Activated T-helper 2 cell treated with anti-CD3 and anti-CD28 coated beads, Interferon-gamma antibody, Interleukin-2, Interleukin-4, amounts not matched to agents 10 μg/mL and 5 μg/mL and 100 μg/mL, durations not matched to agents 14 hours and 24 hours and 36 hours (primary cell): Measurements from ENCODE around the gene NARS2. TPM values are rescaled to one million over a fixed set of nuclear protein-coding genes. Genes with fewer than 3 reads are reported as not detected.

Experiments used
- DNase-seq: peaks from one replicate; pipeline ENCODE4 v3.0.0; 2021; ENCODE audit warnings: low spot score
- H3K27ac Mint-ChIP-seq: one replicate; pipeline ENCODE4 v1.8.0; 2021; ENCODE audit warnings: mixed read lengths
- H3K27me3 Mint-ChIP-seq: one replicate; pipeline ENCODE4 v1.8.0; 2021; ENCODE audit warnings: low read depth, mixed read lengths
- H3K36me3 Mint-ChIP-seq: one replicate; pipeline ENCODE4 v1.8.0; 2021; ENCODE audit warnings: low read depth, mixed read lengths
- H3K4me1 Mint-ChIP-seq: one replicate; pipeline ENCODE4 v1.8.0; 2021; ENCODE audit warnings: low read depth, mixed read lengths
- H3K4me3 Mint-ChIP-seq: one replicate; pipeline ENCODE4 v1.8.0; 2021; ENCODE audit warnings: low read depth, mild to moderate bottlenecking, moderate library complexity, mixed read lengths
- H3K9me3 Mint-ChIP-seq: one replicate; pipeline ENCODE4 v1.8.0; 2021; ENCODE audit warnings: mixed read lengths
- intact Hi-C: fragments of 100-400 bp; cut with micrococcal nuclease; formaldehyde crosslinking; loops from one replicate; pipeline ENCODE4 v1.15.1; 2023
- total RNA-seq: library from RNA; stranded (reverse); gene quantifications from 2 replicates; pipeline ENCODE4 v1.2.3, GENCODE V29; 2022

NARS2 gene
- total RNA-seq, 1 donor from 2014 or later, result 34.1 TPM

- H3K27me3 Mint-ChIP-seq, result no peaks in the 10 kb centered on the region
- peaks cover 22% of the 10 kb centered on the region for H3K36me3 Mint-ChIP-seq
- no peak overlapping the region for H3K27ac Mint-ChIP-seq
- no peak for DNase-seq
- H3K4me1 Mint-ChIP-seq, result peaks cover 41% of the 10 kb centered on the region
- H3K9me3 Mint-ChIP-seq, result no peaks in the 10 kb centered on the region
- no peak overlapping the region for H3K4me3 Mint-ChIP-seq
- intact Hi-C loops, result no loop called here
Measured at GRCh38 chr11:78432058-78432515, 142.6 kb downstream of the NARS2 start.

DNA sequence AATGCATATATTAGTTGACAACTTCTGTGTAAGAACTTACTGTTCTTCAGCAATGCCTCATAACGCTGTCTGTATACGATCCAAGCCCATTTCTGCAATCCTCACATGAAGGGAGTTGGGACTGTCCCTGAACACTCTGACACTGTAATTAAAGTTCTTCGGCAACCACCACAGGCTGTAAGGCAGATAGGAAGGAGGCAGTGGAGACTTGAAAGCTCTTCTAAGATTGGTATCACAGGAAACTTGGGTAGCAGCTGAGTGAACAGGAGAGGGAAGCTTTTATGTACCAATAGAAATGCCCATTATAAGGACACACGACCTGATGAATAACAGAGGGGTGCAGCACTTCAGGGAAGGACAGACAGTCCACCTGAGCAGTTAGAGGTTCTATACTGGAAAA, 145.0 kb downstream of the NARS2 start:
- Mint-ChIP-seq H3K4me3 (peak overlapping the region; percentile 32), H3K4me1 (peaks cover 64% of the 10 kb centered on the region), H3K36me3 (peaks cover 13% of the 10 kb centered on the region), H3K27ac (peak overlapping the region; percentile 79), H3K9me3 (no peaks in the 10 kb centered on the region), H3K27me3 (no peaks in the 10 kb centered on the region)
- DNase-seq, result no peak
- intact Hi-C loops, result loop anchor here (1.0 to 10.0 kb wide), 7 partner anchors 9 to 355 kb away; partner anchors contain the start of gene NDUFC2

GRCh38 chr11:78429209-78429608, 145.5 kb downstream of the NARS2 start:
- Mint-ChIP-seq H3K27ac (peak overlapping the region; percentile 79), H3K4me3 (peak overlapping the region; percentile 32), H3K36me3 (peaks cover 16% of the 10 kb centered on the region), H3K4me1 (peaks cover 69% of the 10 kb centered on the region), H3K9me3 (no peaks in the 10 kb centered on the region), H3K27me3 (no peaks in the 10 kb centered on the region)
- intact Hi-C loops, result loop anchor here (1.0 to 10.0 kb wide), 7 partner anchors 9 to 354 kb away; partner anchors contain the start of gene NDUFC2
- no peak for DNase-seq

- Mint-ChIP-seq H3K9me3 (no peaks in the 10 kb centered on the region), H3K4me1 (peaks cover 72% of the 10 kb centered on the region), H3K27ac (peak overlapping the region; percentile 57), H3K36me3 (peaks cover 18% of the 10 kb centered on the region), H3K4me3 (peak overlapping the region; percentile 38), H3K27me3 (no peaks in the 10 kb centered on the region)
- intact Hi-C loops, result loop anchor here (1.0 to 10.0 kb wide), 7 partner anchors 8 to 354 kb away; partner anchors contain the start of gene NDUFC2
- DNase-seq, result no peak
Measured at GRCh38 chr11:78428773-78429172, 145.9 kb downstream of the NARS2 start.

- H3K9me3 Mint-ChIP-seq, result no peaks in the 10 kb centered on the region
- peaks cover 74% of the 10 kb centered on the region for H3K4me1 Mint-ChIP-seq
- DNase-seq, result no peak
- intact Hi-C loops, result loop anchor here (2.0 to 10.0 kb wide), 6 partner anchors 37 to 353 kb away; partner anchors contain the start of gene NDUFC2
- H3K36me3 Mint-ChIP-seq, result peaks cover 18% of the 10 kb centered on the region
- H3K27ac Mint-ChIP-seq, result peak overlapping the region; percentile 81
- no peaks in the 10 kb centered on the region for H3K27me3 Mint-ChIP-seq
- H3K4me3 Mint-ChIP-seq, result peak overlapping the region; percentile 53
Measured at GRCh38 chr11:78428266-78428636, 146.4 kb downstream of the NARS2 start.

DNA sequence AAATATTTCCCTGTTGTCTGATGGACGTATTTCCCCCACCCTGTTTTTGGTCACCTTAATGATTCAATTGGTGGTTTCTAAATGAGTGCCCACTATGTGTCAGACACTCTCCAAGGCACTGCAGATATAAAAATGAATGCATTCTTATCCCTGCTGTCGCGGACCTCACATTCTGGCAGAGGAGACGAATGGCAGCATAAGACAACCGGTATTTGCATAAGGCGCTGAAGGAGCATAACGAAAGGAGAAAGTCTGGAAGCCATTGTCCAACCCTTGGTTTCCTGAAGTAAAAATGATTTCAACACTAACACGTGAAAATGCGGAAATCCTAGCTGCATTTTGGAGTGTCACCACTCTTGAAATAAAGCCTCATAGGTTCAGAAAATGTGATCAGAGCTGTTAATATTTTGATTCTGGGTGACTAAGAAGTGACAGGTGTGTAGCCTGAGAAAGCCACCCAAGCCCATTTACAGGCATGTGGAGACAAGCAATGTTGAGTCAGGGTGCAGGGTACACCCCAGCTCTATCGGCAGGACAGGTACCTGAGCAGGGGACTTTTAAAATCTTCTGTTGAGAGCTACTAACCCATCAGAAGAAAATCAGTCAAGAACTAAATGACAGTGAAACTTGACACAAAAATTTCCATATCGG, 146.9 kb downstream of the NARS2 start:
- H3K36me3 Mint-ChIP-seq, result peaks cover 21% of the 10 kb centered on the region
- H3K27ac Mint-ChIP-seq, result peak overlapping the region; percentile 81
- intact Hi-C loops, result loop anchor here (1.0 to 10.0 kb wide), 7 partner anchors 10 to 353 kb away; partner anchors contain the start of genes GAB2 and NDUFC2
- H3K27me3 Mint-ChIP-seq, result no peaks in the 10 kb centered on the region
- H3K4me1 Mint-ChIP-seq, result peaks cover 77% of the 10 kb centered on the region
- H3K4me3 Mint-ChIP-seq, result peak overlapping the region; percentile 53
- DNase-seq, result no peak
- no peaks in the 10 kb centered on the region for H3K9me3 Mint-ChIP-seq

GRCh38 chr11:78426845-78427244, 147.8 kb downstream of the NARS2 start:
- peak overlapping the region; percentile 4 for H3K27ac Mint-ChIP-seq
- no peaks in the 10 kb centered on the region for H3K27me3 Mint-ChIP-seq
- H3K4me1 Mint-ChIP-seq, result peaks cover 80% of the 10 kb centered on the region
- peak overlapping the region; percentile 7 for H3K4me3 Mint-ChIP-seq
- no peaks in the 10 kb centered on the region for H3K9me3 Mint-ChIP-seq
- H3K36me3 Mint-ChIP-seq, result peaks cover 24% of the 10 kb centered on the region
- intact Hi-C loops, result loop anchor here (1.0 to 10.0 kb wide), 4 partner anchors 10 to 352 kb away; partner anchors contain the start of genes GAB2 and NDUFC2
- no peak for DNase-seq

GRCh38 chr11:78425399-78426070, 149.1 kb downstream of the NARS2 start:
- intact Hi-C loops, result loop anchor here (5.0 to 10.0 kb wide), 3 partner anchors 83 to 351 kb away; partner anchors contain the start of gene NDUFC2
- Mint-ChIP-seq H3K27me3 (no peaks in the 10 kb centered on the region), H3K4me1 (peaks cover 83% of the 10 kb centered on the region), H3K9me3 (no peaks in the 10 kb centered on the region), H3K36me3 (peaks cover 20% of the 10 kb centered on the region), H3K27ac (peak overlapping the region; percentile 73), H3K4me3 (no peak overlapping the region)
- DNase-seq, result no peak

GRCh38 chr11:78424334-78425270, 150.1 kb downstream of the NARS2 start:
- intact Hi-C loops, result loop anchor here (5.0 to 10.0 kb wide), 3 partner anchors 82 to 350 kb away; partner anchors contain the start of gene NDUFC2
- Mint-ChIP-seq H3K4me3 (peak overlapping the region; percentile 55), H3K9me3 (no peaks in the 10 kb centered on the region), H3K4me1 (peaks cover 83% of the 10 kb centered on the region), H3K36me3 (peaks cover 17% of the 10 kb centered on the region), H3K27ac (peak overlapping the region; percentile 73), H3K27me3 (no peaks in the 10 kb centered on the region)
- no peak for DNase-seq

DNA sequence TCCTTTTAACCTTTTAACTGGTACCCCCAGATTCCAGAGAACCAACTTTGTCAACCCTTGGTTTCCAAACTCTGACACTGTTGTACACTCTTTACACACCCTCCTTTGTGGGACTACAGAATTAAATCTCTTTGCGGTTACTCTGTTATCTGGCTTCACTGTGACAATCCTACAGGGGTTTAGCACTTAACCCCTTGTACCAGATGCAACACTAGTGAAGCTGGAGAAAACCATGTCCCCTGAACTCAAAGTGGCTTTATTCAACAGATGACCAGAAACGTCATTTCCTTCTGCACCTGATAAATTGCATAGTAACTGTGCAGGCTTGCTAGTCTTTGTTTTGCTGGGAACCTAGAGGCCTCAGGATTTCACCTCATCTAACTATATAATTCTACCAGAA, 151.4 kb downstream of the NARS2 start:
- H3K27me3 Mint-ChIP-seq, result no peaks in the 10 kb centered on the region
- intact Hi-C loops, result loop anchor here (10.0 kb wide), 2 partner anchors 98 to 348 kb away; partner anchors contain the start of gene NDUFC2
- H3K27ac Mint-ChIP-seq, result no peak overlapping the region
- no peaks in the 10 kb centered on the region for H3K9me3 Mint-ChIP-seq
- peaks cover 14% of the 10 kb centered on the region for H3K36me3 Mint-ChIP-seq
- peaks cover 84% of the 10 kb centered on the region for H3K4me1 Mint-ChIP-seq
- DNase-seq, result no peak
- no peak overlapping the region for H3K4me3 Mint-ChIP-seq

DNA sequence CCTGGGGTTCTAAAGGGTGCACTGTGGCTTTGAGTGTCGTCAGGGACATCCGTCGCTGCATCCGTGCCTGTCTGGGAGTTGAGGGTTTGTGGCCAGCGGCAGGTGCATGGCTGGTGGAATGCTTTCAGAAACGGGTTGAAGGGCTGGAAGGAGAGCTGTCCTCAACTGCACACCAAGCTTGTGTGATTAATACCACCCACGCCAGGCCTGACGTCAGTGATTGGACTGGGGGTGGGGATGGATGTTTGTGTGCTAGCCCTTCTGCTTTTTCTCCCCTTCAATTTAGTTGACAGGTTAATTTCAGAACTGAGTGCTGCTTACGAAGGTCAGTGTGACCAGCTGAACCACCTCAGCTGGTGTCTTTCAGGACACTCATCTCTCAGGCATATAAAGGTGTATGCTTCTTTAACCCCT, 153.9 kb downstream of the NARS2 start:
- H3K4me1 Mint-ChIP-seq, result peaks cover 68% of the 10 kb centered on the region

More for the DNA sequence above, 153.9 kb downstream of the NARS2 start:
- Mint-ChIP-seq H3K36me3 (peaks cover 15% of the 10 kb centered on the region), H3K9me3 (no peaks in the 10 kb centered on the region), H3K4me3 (peak overlapping the region; percentile 70), H3K27ac (peak overlapping the region; percentile 91), H3K27me3 (no peaks in the 10 kb centered on the region)
- intact Hi-C loops, result loop anchor here (1.0 to 10.0 kb wide), 4 partner anchors 8 to 346 kb away; partner anchors contain the start of gene NDUFC2
- DNase-seq, result peak; percentile 41
